ENCODE data around the gene IL17RB.
A peak's percentile ranks its signal among the peaks of the same experiment; 100 is the strongest.

Gene IL17RB

DNA sequence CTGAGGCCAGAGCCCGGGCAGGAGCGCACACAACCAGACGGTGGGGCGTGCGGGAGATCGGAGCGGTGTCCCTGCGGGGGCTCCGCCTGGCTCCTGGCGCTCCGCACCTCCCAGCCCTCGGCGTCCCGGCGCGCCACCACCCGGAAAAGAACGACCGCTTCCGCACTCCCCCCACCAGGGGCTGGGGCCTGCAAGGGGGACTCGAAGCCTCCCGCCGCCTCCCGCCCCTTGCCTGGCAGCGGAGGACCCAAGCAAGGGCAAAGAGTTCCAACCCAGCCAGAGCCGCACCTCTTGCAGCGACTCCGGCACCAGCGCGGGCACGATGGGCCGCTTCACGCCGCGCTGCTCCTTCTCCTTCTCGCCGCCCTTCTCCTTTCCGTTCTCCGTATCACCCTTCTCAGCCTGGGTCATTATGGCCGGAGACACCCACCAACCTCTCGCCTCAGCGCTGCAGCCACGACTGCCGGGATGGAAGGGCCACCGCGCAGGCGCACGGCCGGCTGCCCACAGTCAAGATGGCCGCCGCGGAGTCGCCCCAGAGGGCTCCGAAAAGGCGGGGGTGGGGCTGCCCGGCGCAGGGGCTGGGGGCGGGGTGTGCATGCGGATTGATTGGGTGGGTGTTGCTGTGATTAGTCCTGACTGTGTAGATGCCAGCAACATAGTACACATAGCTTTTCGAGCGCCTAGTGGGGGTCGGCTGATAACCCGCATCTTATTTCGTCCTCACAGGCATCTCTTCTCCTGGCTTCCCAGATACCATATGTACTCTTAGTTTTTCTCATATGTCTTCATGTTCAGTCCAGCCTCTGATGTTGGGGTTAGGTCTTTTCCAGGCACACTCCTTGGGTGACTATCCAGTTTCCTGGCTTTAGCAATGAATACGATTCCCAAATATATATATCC lies 35.6 kb downstream of the IL17RB start, which contains the start of gene ACTR8:
Gene ACTR8, minus strand, starts transcription at position 462 of the 903 bp plus-strand sequence. Its CDS starts 51 bp downstream, at position 411.
- TF ChIP-seq GATA2 (IDR thresholded peaks at IDR 0.05; ENCODE audit: low read depth, low read length) (no peak), GATA3 (IDR thresholded peaks at IDR 0.05; ENCODE audit: low read depth, low read length) (no peak)

DNA sequence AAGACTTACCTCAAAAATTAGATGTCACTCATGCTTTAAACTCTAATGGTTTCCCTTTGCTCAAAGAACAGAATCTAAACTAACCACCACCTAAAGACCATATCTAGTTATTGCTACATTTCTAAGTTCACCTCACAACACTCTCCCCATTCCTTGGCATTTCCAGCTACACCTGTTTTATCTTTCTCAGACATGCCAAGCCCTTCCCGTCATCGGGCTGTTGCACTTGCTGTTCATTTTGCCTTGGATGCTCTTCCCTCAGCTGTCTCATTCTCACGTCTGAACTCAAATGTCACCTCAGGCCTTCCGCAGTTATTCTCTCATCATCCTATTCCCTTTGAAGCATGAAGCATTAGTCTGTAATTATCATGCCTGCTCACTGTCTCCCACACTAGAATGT lies 36.6 kb downstream of the IL17RB start:
- no peak for TF ChIP-seq GATA2 (IDR thresholded peaks at IDR 0.05; ENCODE audit: low read depth, low read length)

DNA sequence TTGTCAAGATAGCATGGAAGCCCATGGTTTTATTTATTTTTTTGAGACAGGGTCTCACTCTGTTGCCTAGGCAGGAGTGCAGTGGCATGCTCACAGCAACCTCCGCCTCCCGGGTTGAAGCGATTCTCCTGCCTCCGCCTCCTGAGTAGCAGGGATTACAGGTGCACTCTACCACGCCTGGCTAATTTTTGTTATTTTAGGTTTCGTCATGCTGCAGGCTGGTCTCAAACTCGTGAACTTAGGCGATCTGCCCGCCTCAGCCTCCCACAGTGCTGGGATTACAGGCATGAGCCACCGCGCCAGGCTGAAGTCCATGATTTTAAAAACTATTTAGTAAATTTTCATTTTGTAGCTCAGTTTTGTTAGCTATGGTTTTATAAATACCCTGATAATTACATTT lies 38.3 kb downstream of the IL17RB start:
- TF ChIP-seq GATA3 (IDR thresholded peaks at IDR 0.05; ENCODE audit: low read depth, low read length), result no peak
- TF ChIP-seq GATA2 (IDR thresholded peaks at IDR 0.05; ENCODE audit: low read depth, low read length), result no peak

DNA sequence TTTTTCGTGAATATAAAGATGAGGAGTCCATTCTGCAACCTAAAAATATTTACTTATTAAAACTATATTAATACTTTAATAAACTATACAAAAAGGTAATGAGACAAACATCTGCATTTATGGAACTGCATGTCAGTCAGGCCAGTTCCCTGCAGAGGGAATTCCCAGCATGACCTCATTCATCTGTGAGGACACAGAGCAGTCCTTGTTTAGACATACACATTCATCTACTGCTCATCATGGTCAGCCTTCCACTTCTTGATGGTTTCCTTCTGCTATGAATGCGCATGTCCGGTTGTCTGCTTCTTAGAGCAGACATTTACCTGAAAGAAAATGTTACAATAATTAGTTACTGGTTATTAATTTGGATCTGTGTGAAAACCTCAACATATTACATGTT lies 38.9 kb downstream of the IL17RB start:
- TF ChIP-seq GATA3 (IDR thresholded peaks at IDR 0.05; ENCODE audit: low read depth, low read length), result no peak
- TF ChIP-seq GATA2 (IDR thresholded peaks at IDR 0.05; ENCODE audit: low read depth, low read length), result no peak

DNA sequence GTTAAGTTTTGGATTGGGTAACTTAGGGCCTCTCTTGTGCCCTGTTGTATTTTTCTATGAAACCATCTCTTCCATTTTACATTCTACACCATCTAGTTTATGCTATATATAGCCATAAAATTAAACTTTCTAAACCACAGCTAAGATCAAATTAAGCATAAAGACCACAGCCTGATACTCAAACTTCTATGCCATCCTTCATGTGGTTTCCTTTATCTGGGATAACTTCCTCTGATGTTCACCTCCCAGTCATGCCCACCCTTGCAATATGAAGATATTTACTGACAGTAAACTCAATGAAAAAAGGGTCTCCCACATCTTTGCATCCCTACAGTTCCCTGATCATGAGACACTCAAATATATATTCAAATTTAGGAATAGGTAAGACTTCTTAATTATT lies 41.1 kb downstream of the IL17RB start:
- TF ChIP-seq GATA3 (IDR thresholded peaks at IDR 0.05; ENCODE audit: low read depth, low read length) (no peak), GATA2 (IDR thresholded peaks at IDR 0.05; ENCODE audit: low read depth, low read length) (no peak)

DNA sequence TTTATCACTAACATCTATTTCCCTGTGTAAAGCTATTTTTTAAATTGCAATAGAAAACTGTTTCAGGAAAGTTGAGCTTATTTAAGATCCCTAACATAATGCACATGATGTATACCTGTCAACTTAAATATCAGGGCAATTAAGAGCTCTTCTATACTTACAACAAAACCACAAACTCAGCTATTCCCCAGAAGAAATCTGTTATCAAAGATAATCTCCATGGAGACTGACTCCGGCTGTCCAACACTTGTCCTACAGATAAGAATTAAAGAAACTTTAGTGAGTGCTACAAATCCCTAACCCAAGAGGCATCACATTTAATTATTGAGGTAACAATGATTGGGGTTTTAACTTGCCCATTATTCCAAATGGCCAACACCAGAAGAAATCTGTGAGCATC lies 41.9 kb downstream of the IL17RB start:
- no peak for TF ChIP-seq GATA3 (IDR thresholded peaks at IDR 0.05; ENCODE audit: low read depth, low read length)
- TF ChIP-seq GATA2 (IDR thresholded peaks at IDR 0.05; ENCODE audit: low read depth, low read length), result no peak

DNA sequence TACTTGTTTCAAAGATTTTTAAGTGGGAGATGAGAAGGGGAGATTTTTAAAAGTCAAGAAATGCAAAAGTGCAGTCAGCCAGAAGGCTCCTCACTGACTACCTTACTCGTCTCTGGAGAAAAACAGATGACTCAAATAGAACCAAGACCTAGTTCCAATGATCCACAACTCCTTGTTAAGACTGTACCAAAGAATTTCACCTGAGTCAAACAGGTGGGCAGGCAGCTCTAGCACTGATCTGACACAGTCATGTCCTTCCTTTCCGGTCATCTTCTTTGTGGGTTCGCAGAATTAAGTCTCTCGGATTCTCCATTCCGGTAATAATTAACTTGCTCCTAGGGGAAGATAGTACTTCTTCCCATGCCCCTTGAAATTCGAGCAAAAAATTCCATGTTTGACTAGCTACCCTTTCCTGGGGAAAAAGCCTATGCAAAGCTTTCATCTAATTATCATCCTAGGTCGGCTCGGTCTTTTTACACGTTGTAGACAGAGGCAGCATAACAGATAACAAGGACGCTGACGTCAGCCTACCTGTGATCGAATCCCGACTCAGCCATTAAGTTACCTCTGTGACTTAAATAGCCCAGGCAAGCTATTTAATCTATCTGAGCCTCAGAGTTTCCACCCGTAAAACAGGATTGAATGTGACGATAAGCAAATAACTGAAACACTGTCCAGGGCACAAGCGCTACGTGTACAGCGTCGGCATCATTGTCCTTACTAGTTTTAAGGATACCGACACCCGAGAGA lies 44.5 kb downstream of the IL17RB start:
- TF ChIP-seq GATA2 (IDR thresholded peaks at IDR 0.05; ENCODE audit: low read depth, low read length) (no peak), GATA3 (IDR thresholded peaks at IDR 0.05; ENCODE audit: low read depth, low read length) (no peak)

DNA sequence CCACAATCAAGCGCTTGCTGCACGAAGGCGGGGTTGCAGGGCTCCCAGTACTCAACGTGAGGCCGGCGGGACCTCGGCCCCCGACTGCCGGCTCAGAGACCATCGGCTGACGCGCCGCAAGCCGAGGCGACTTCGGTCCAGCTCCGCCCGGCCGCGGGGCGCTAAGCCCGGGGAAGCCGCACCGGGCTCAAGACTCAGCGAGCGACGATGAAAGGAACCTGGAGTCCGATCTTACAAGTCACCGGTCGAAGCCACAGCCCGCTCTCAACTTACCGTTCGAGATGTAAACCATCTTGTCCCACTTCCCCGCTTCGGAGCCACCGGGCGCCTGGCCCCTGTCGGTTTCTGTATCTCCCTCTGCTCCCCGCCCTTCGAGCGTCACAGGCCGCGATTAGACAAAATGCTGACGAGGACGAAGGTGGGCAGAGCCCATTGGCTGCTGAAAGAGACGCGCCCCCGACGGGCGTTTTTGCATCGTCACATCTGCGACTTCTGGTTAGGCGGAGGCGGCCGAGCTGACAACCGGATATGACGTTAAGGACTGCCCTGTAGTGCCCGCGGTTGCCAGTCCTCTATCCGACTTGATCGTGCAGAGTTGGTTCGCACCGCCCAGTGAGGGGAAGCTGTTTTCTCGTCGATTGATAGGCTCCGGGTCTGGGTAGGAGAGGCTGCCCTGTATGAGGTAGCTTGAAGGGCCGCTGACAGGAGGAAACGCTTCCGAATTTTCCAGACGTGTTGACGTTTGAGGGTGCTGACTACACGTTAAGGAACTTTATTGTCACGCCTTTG lies 45.3 kb downstream of the IL17RB start, which contains the start of gene SELENOK:
Gene SELENOK, minus strand, starts transcription at position 363 of the 789 bp plus-strand sequence.
- TF ChIP-seq GATA2 (IDR thresholded peaks at IDR 0.05; ENCODE audit: low read depth, low read length) (peak; percentile 44; the same call in 1 of the 2 replicates), GATA3 (IDR thresholded peaks at IDR 0.05; ENCODE audit: low read depth, low read length) (no peak)

DNA sequence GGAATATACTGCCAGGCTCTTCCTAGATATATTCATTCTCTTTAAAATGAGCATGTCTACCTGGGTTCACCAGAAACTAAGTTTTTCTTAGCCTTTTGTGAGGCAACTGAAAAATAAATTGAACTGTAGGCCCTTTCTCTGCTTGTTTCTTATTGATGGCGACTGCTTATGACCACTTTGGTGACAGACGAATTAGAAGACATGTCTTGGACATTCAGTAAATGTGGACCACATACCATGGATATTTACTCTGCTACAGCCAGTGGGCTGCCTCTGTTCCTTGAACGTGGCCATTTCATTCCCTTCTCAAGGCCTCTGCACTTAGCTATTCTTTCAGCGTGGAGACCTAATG lies 45.9 kb downstream of the IL17RB start:
- TF ChIP-seq GATA2 (IDR thresholded peaks at IDR 0.05; ENCODE audit: low read depth, low read length) (no peak), GATA3 (IDR thresholded peaks at IDR 0.05; ENCODE audit: low read depth, low read length) (no peak)

DNA sequence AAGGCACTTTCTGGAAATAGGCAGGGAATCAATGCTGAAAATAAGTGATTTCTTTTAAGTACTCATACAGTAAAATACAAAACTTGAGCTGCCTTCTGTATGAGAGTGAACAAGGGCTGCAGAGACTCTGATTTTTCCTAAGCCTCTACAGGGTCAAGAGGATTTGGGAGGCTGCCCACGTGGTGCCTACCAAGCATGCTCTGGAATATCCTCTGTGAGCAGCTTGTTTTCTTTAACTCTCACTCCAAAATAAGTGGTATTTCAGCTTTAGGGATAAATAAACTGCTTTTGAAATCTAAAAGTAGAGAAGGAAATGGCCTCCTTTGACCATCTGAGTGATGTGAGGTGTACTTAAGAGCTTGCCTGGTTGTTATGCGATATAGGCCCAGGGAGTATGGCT lies 53.4 kb downstream of the IL17RB start:
- TF ChIP-seq GATA3 (IDR thresholded peaks at IDR 0.05; ENCODE audit: low read depth, low read length) (no peak), GATA2 (IDR thresholded peaks at IDR 0.05; ENCODE audit: low read depth, low read length) (no peak)

DNA sequence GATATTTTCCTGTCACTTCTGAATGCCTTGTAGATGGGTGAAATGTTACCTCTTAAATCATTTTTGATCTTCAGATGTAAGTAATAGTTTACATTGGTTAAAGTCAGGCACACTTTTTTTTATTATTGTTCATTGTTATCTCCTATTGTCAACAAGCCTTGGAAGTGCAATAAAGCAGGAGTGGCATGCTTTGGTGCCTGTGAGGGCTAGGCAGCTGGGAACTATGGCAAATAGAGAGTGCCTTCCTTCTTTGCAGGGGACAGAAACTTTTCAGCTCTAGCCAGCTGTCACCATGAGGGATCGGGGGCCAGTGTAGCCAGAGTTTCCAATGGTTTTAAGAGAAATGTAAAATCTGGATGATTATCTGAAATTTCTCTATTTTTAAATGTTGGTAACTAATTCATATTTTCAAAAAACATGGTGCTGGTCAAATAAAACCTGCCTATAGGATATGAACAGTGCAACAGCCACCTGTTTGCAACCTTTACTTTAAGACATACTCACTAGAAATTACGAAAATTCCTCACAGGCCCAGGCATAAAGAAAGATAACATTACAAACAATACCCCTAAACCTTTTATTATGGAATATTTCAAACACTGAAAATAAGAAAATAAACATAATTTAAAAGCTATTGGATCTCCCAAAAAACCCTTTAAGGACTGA lies 54.4 kb downstream of the IL17RB start:
- TF ChIP-seq GATA2 (IDR thresholded peaks at IDR 0.05; ENCODE audit: low read depth, low read length), result no peak
- TF ChIP-seq GATA3 (IDR thresholded peaks at IDR 0.05; ENCODE audit: low read depth, low read length), result no peak

DNA sequence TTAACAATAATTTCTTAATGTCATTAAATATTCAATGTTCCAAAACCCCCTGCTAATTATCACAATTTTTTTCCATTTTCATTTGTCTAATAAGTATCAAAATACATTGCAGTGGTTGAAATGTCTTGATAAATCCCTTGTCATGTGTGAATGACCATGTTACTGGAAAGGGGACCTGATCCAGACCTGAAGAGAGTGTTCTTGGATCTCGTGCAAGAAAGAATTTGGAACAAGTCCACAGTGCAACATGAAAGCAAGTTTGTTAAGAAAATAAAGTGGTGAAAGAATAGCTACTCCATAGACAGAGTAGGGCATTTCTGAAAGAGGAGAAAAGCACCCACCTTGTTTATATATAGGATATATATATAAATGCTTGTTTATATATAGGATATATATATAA lies 55.7 kb downstream of the IL17RB start:
- TF ChIP-seq GATA2 (IDR thresholded peaks at IDR 0.05; ENCODE audit: low read depth, low read length) (no peak), GATA3 (IDR thresholded peaks at IDR 0.05; ENCODE audit: low read depth, low read length) (no peak)

DNA sequence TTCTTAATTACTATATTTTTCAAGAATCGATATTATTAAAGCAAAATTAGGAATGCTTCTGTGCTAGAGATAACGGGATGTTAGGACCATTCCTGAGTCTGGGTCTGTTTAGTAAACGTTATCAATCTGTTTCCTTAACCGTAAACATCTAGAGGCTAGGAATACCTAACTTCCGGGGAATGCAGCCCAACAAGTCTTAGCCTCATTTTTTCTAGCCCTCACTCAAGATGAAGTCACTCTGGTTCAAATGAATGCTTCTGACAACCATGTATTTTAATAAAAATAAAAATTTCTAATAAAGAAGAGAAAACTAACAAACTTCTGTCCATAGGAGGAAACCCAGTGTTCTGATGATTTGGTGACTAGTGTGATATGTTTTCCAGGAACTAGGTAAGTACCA lies 56.3 kb downstream of the IL17RB start:
- TF ChIP-seq GATA2 (IDR thresholded peaks at IDR 0.05; ENCODE audit: low read depth, low read length) (no peak), GATA3 (IDR thresholded peaks at IDR 0.05; ENCODE audit: low read depth, low read length) (no peak)
